ENCODE measurements around the gene AMIGO2.

DNA sequence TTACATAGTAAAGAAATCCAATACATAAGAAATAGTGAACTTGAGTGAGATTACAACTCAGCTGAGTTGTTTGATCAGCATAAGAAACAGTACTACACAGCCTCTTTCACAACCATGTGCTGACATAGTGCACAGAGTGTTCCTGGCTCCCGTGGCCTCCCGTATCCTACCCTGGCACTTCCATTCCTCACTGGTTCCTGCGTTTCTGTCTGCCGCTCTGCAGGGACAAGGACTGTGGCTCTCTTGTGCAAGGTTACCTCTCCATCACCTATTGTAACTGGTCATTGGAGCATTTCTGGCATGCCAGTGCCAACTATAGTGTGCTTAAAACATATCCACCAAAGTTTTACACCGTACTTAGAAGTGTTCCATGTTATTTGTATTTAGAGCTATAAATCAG is 46.7 kb downstream of the AMIGO2 start:
- no peak for TF ChIP-seq POLR2A (IDR thresholded peaks at IDR 0.05)
- TF ChIP-seq, protein P1, sequence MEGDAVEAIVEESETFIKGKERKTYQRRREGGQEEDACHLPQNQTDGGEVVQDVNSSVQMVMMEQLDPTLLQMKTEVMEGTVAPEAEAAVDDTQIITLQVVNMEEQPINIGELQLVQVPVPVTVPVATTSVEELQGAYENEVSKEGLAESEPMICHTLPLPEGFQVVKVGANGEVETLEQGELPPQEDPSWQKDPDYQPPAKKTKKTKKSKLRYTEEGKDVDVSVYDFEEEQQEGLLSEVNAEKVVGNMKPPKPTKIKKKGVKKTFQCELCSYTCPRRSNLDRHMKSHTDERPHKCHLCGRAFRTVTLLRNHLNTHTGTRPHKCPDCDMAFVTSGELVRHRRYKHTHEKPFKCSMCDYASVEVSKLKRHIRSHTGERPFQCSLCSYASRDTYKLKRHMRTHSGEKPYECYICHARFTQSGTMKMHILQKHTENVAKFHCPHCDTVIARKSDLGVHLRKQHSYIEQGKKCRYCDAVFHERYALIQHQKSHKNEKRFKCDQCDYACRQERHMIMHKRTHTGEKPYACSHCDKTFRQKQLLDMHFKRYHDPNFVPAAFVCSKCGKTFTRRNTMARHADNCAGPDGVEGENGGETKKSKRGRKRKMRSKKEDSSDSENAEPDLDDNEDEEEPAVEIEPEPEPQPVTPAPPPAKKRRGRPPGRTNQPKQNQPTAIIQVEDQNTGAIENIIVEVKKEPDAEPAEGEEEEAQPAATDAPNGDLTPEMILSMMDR (IDR thresholded peaks at IDR 0.05): no peak

Measured in ovary (tissue), 3 donors.